Right ventricle myocardium superior (tissue), 1 donor: Measurements from ENCODE around the gene BATF3. TPM values are rescaled to one million over a fixed set of nuclear protein-coding genes. Genes with fewer than 3 reads are reported as not detected.
"Not testable (repeated sequence)": the region's sequence is repeated elsewhere in the genome, so short reads cannot be mapped to it uniquely, and the experiment has no call there.

Source experiments
- ATAC-seq: fragments of 200-7000 bp; cut with Tn5 transposase; one replicate; pipeline ENCODE4 v1.9.1; 2020; ENCODE audit warnings: mild to moderate bottlenecking; ENCODE audit not compliant: poor library complexity
- DNase-seq: peaks from one replicate; pipeline ENCODE4 v3.0.0-alpha.2; 2020
- intact Hi-C: fragments of 100-400 bp; cut with DNase I; formaldehyde crosslinking; loops from one replicate; pipeline ENCODE4 v1.11.2; 2022
- total RNA-seq: library from RNA; stranded (reverse); fragmentation: NEBNext Ultra II Directional; extraction: Animal tissue kit (Norgen Biotek cat#: 25700); gene quantifications from one replicate; pipeline ENCODE4 v1.2.1, GENCODE V29; 2021
- donor health status: DM: no; HTN: yes; CAD: no; lungs with severe emphysema.

Gene BATF3
- total RNA-seq, 1 donor from 2014 or later = 1.3 TPM

GRCh38 chr1:212645546-212646543, 53.8 kb downstream of the BATF3 start:
- intact Hi-C loops = no loop called here
- ATAC-seq = no peak
- no peak for DNase-seq

GRCh38 chr1:212644866-212645545, 54.6 kb downstream of the BATF3 start:
- intact Hi-C loops = no loop called here
- ATAC-seq = no peak
- DNase-seq = no peak

- ATAC-seq (no peak), DNase-seq (no peak)
- intact Hi-C loops = no loop called here
Observed at GRCh38 chr1:212643877-212644276, 55.8 kb downstream of the BATF3 start.

- DNase-seq (no peak), ATAC-seq (no peak)
- intact Hi-C loops = no loop called here
Observed at GRCh38 chr1:212641956-212642355, 57.7 kb downstream of the BATF3 start.

GRCh38 chr1:212640223-212640878, 59.3 kb downstream of the BATF3 start:
- ATAC-seq (no peak), DNase-seq (no peak)
- intact Hi-C loops = no loop called here

- intact Hi-C loops, DNase-seq, ATAC-seq: not testable (repeated sequence)
Observed at GRCh38 chr1:212639524-212639923, 60.1 kb downstream of the BATF3 start.

GRCh38 chr1:212638492-212639151, 61.0 kb downstream of the BATF3 start:
- DNase-seq (no peak), ATAC-seq (peak; percentile 83)
- intact Hi-C loops = no loop called here

GRCh38 chr1:212637902-212638301, 61.7 kb downstream of the BATF3 start:
- DNase-seq (no peak), ATAC-seq (peak; percentile 9)
- intact Hi-C loops = no loop called here

Other genes starting within 250 kb of the BATF3 start
- 15.4 TPM for gene ATF3, start 91.1 kb downstream of the BATF3 start, total RNA-seq
- 24.6 TPM for gene NSL1, start 91.9 kb upstream of the BATF3 start, total RNA-seq
- gene TATDN3, start 92.1 kb upstream of the BATF3 start, total RNA-seq = 22.0 TPM
- gene SPATA45, start 147.8 kb upstream of the BATF3 start, total RNA-seq = not detected
- gene FLVCR1, start 158.4 kb upstream of the BATF3 start, total RNA-seq = 0.78 TPM